M059J (cell line): ENCODE results near the gene CACNA2D4. TPM values are rescaled to one million over a fixed set of nuclear protein-coding genes. Genes with fewer than 3 reads are reported as not detected.

Experiments
- total RNA-seq: library from RNA; depleted of rRNA; stranded (reverse); fragments of >200 nt; shearing (Covaris generic); gene quantifications from 2 replicates; pipeline ENCODE4 v1.2.3, GENCODE V29; 2014; rRNA removed

The CACNA2D4 gene
- total RNA-seq, 1 experiment from 2014 or later: 0.91 TPM

Other genes starting within 250 kb of the CACNA2D4 start
- gene ADIPOR2, start 227.6 kb downstream of the CACNA2D4 start, total RNA-seq: 32.5 and 42.0 TPM in 2 replicates
- gene LRTM2, start 98.1 kb downstream of the CACNA2D4 start, total RNA-seq: 0.07 TPM in 1 of 2 replicates, not detected in the other
- 12.6 and 12.9 TPM in 2 replicates for gene DCP1B, start 85.8 kb upstream of the CACNA2D4 start, total RNA-seq
- gene CACNA1C, start 134.3 kb upstream of the CACNA2D4 start, total RNA-seq: 1.1 and 3.6 TPM in 2 replicates